Psoas muscle (tissue), 8 donors: Measurements from ENCODE around the gene CCDC78. TPM values are rescaled to one million over a fixed set of nuclear protein-coding genes. Genes with fewer than 3 reads are reported as not detected.

Experiments
- ATAC-seq, 4 donors: fragments of 200-7000 bp; cut with Tn5 transposase; one replicate each; pipeline ENCODE4 v1.9.1; 2020; ENCODE audit warnings: moderate library complexity in 3 of 4, mild to moderate bottlenecking in 2 of 4
- DNase-seq, 2 donors: peaks; one replicate each; pipeline ENCODE4 v3.0.0-alpha.2; 2020
- H3K27ac ChIP-seq: fragments of 200-600 bp; one replicate; pipeline ENCODE4 v1.8.0; 2022
- H3K27me3 ChIP-seq, 3 donors: fragments of 200-600 bp in 1 of 3; one replicate each; pipeline versions ENCODE4 v1.6.1 to v1.8.0; 2013 to 2022; ENCODE audit warnings: low read length in 2 of 3, mild to moderate bottlenecking in 2 of 3, moderate library complexity in 1 of 3; ENCODE audit not compliant: insufficient read depth in 3 of 3
- H3K36me3 ChIP-seq, 2 donors: fragments of 200-600 bp in 1 of 2; one replicate each; pipeline versions ENCODE4 v1.6.1 to v1.8.0; 2013 to 2022; ENCODE audit warnings: low read depth in 1 of 2, mild to moderate bottlenecking in 1 of 2, moderate library complexity in 1 of 2; ENCODE audit not compliant: insufficient read depth in 1 of 2
- H3K4me1 ChIP-seq: fragments of 200-600 bp; one replicate; pipeline ENCODE4 v1.8.0; 2022
- H3K4me3 ChIP-seq: fragments of 200-600 bp; one replicate; pipeline ENCODE4 v1.8.0; 2022; ENCODE audit warnings: mild to moderate bottlenecking
- H3K9me3 ChIP-seq: fragments of 200-600 bp; one replicate; pipeline ENCODE4 v1.8.0; 2022
- CTCF ChIP-seq: fragments of 200-600 bp; IDR thresholded peaks from one replicate; pipeline ENCODE4 v1.8.0; 2022; ENCODE audit warnings: antibody characterized with exemption
- WGBS, 3 donors: extraction: QIAGEN DNeasy Blood & Tissue Kit; methylation state at CpG; one replicate each; pipeline versions ENCODE4 v1.1.6 to v1.1.7; 2013; 5-methylcytosine and 5-hydroxymethylcytosine counted together
- intact Hi-C, 2 donors: fragments of 100-400 bp; cut with DNase I; formaldehyde crosslinking; loops; one replicate each; pipeline versions ENCODE4 v1.11.0 to v1.14.2; 2022
- polyA plus RNA-seq, 3 donors: library from polyadenylated mRNA; stranded (reverse); fragments of 200-250 nt; gene quantifications; one replicate each; pipeline ENCODE4 v1.2.3, GENCODE V29; 2013
- total RNA-seq, 4 donors: library from RNA; stranded (reverse); fragmentation: NEBNext Ultra II Directional in 2 of 4; extraction: Animal tissue kit (Norgen Biotek cat#: 25700) in 2 of 4; gene quantifications; one replicate each; pipeline versions ENCODE4 v1.2.1 to v1.2.4, GENCODE V29; 2021 to 2023
- donor health status: healthy with polysubstance abuse.
- donor health status: DM: no; HTN: no; CAD: no; lungs with moderate emphysema.
- donor health status: Bipolar disorder and iron deficiency.
- donor health status: healthy.
- donor health status: DM: yes; HTN: yes; CAD: no.
- donor health status: DM: no; HTN: no; CAD: no.
- donor health status: DM: no; HTN: no; CAD: no.
- donor health status: DM: yes; HTN: yes; CAD: no.

Gene CCDC78
- total and polyA plus RNA-seq, 7 donors, result 0.11 to 0.16 (median 0.12) TPM; not detected in 4

- Histone ChIP-seq H3K4me3 (no peak overlapping the region), H3K9me3 (no peaks in the 10 kb centered on the region), H3K27ac (no peak overlapping the region), H3K27me3 (peaks cover 0 to 70% (median 39%) of the 10 kb centered on the region in 3 donors), H3K4me1 (no peaks in the 10 kb centered on the region), H3K36me3 (no peaks in the 10 kb centered on the region)
- ATAC-seq, result no peak
- intact Hi-C loops, result no loop called here
- TF ChIP-seq CTCF, result no peak
- DNase-seq, result no peak
- 60 to 73% (median 63%) methylated on average over 3 to 4 of the region's 4 CpGs for WGBS, 3 donors
Observed at GRCh38 chr16:708959-709358, 17.3 kb downstream of the CCDC78 start.

- intact Hi-C loops, result no loop called here
- no peak for DNase-seq
- Histone ChIP-seq H3K36me3 (no peaks in the 10 kb centered on the region), H3K27me3 (peaks cover 0 to 79% (median 46%) of the 10 kb centered on the region in 3 donors), H3K27ac (no peak overlapping the region), H3K9me3 (no peaks in the 10 kb centered on the region), H3K4me3 (no peak overlapping the region), H3K4me1 (no peaks in the 10 kb centered on the region)
- no peak for ATAC-seq
- WGBS, 3 donors, result 52 to 67% (median 60%) methylated on average over 3 of the region's 3 CpGs
- no peak for TF ChIP-seq CTCF
Observed at GRCh38 chr16:708019-708418, 18.2 kb downstream of the CCDC78 start.

- no peaks in the 10 kb centered on the region for H3K9me3 ChIP-seq
- H3K27me3 ChIP-seq, result peaks cover 0 to 89% (median 51%) of the 10 kb centered on the region in 3 donors
- intact Hi-C loops, result no loop called here
- no peak overlapping the region for H3K27ac ChIP-seq
- TF ChIP-seq CTCF, result no peak
- H3K36me3 ChIP-seq, result no peaks in the 10 kb centered on the region
- 19 to 27% (median 27%) methylated on average over 11 to 14 of the region's 14 CpGs for WGBS, 3 donors
- ATAC-seq, result no peak
- H3K4me3 ChIP-seq, result no peak overlapping the region
- H3K4me1 ChIP-seq, result no peaks in the 10 kb centered on the region
- DNase-seq, result no peak
Observed at GRCh38 chr16:707062-707538, 19.1 kb downstream of the CCDC78 start.

- no peak for TF ChIP-seq CTCF
- ATAC-seq (no peak), DNase-seq (no peak)
- H3K27ac ChIP-seq, result no peak overlapping the region
- no peak overlapping the region for H3K4me3 ChIP-seq
- H3K9me3 ChIP-seq, result no peaks in the 10 kb centered on the region
- H3K36me3 ChIP-seq, result no peaks in the 10 kb centered on the region
- WGBS, 3 donors, result 3 to 4% (median 4%) methylated on average over 43 to 49 of the region's 49 CpGs
- intact Hi-C loops, result no loop called here
- no peaks in the 10 kb centered on the region for H3K4me1 ChIP-seq
- H3K27me3 ChIP-seq, result peaks cover 0 to 93% (median 55%) of the 10 kb centered on the region in 3 donors
Observed at GRCh38 chr16:706189-707061, 19.8 kb downstream of the CCDC78 start.
